ENCODE measurements around the gene EGR1. TPM values are rescaled to one million over a fixed set of nuclear protein-coding genes. Genes with fewer than 3 reads are reported as not detected.
"Not testable (repeated sequence)": the region's sequence is repeated elsewhere in the genome, so short reads cannot be mapped to it uniquely, and the experiment has no call there.

EGR1 gene
- total RNA-seq, 2 donors from 2014 or later, result 115 to 412 TPM

- intact Hi-C loops (cut with DNase I), result no loop called here
- DNase-seq (ENCODE audit: low spot score), result peak; percentile 84
Observed at GRCh38 chr5:138466900-138467710, 1.8 kb downstream of the EGR1 start.

GRCh38 chr5:138467711-138468132, 2.4 kb downstream of the EGR1 start:
- DNase-seq (ENCODE audit: low spot score), result peak; percentile 83
- intact Hi-C loops (cut with DNase I), result no loop called here

GRCh38 chr5:138468133-138468965, 3.1 kb downstream of the EGR1 start:
- no peak for DNase-seq (ENCODE audit: low spot score)
- intact Hi-C loops (cut with DNase I), result no loop called here

GRCh38 chr5:138468966-138469539, 3.8 kb downstream of the EGR1 start:
- intact Hi-C loops (cut with DNase I), result no loop called here
- no peak for DNase-seq (ENCODE audit: low spot score)

- intact Hi-C loops (cut with DNase I), result no loop called here
- peak; percentile 92 for DNase-seq (ENCODE audit: low spot score)
Observed at GRCh38 chr5:138469540-138470321, 4.5 kb downstream of the EGR1 start.

- intact Hi-C loops (cut with DNase I), result no loop called here
- peak; percentile 78 for DNase-seq (ENCODE audit: low spot score)
Observed at GRCh38 chr5:138470322-138471051, 5.2 kb downstream of the EGR1 start.

GRCh38 chr5:138471052-138471361, 5.7 kb downstream of the EGR1 start:
- intact Hi-C loops (cut with DNase I), result no loop called here
- DNase-seq (ENCODE audit: low spot score), result no peak

- intact Hi-C loops (cut with DNase I), result no loop called here
- no peak for DNase-seq (ENCODE audit: low spot score)
Observed at GRCh38 chr5:138472353-138472752, 7.1 kb downstream of the EGR1 start.

- DNase-seq (ENCODE audit: low spot score); intact Hi-C loops (cut with DNase I): not testable (repeated sequence)
Observed at GRCh38 chr5:138473151-138473550, 7.9 kb downstream of the EGR1 start.

- intact Hi-C loops (cut with DNase I), result no loop called here
- DNase-seq (ENCODE audit: low spot score), result no peak
Observed at GRCh38 chr5:138476918-138477317, 11.6 kb downstream of the EGR1 start.

- intact Hi-C loops (cut with DNase I), result no loop called here
- no peak for DNase-seq (ENCODE audit: low spot score)
Observed at GRCh38 chr5:138482638-138483037, 17.4 kb downstream of the EGR1 start.

- no peak for DNase-seq (ENCODE audit: low spot score)
- intact Hi-C loops (cut with DNase I), result no loop called here
Observed at GRCh38 chr5:138488481-138488945, 23.2 kb downstream of the EGR1 start.

GRCh38 chr5:138489683-138490061, 24.4 kb downstream of the EGR1 start:
- DNase-seq (ENCODE audit: low spot score), result no peak
- intact Hi-C loops (cut with DNase I), result no loop called here

- no peak for DNase-seq (ENCODE audit: low spot score)
- intact Hi-C loops (cut with DNase I), result no loop called here
Observed at GRCh38 chr5:138490648-138491283, 25.5 kb downstream of the EGR1 start.

GRCh38 chr5:138491284-138491648, 26.0 kb downstream of the EGR1 start:
- no peak for DNase-seq (ENCODE audit: low spot score)
- intact Hi-C loops (cut with DNase I), result no loop called here

- intact Hi-C loops (cut with DNase I), result no loop called here
- DNase-seq (ENCODE audit: low spot score), result peak; percentile 97
Observed at GRCh38 chr5:138491669-138492559, 26.6 kb downstream of the EGR1 start.

GRCh38 chr5:138492560-138493045, 27.3 kb downstream of the EGR1 start:
- DNase-seq (ENCODE audit: low spot score), result no peak
- intact Hi-C loops (cut with DNase I), result no loop called here
